ENCODE data around the gene AKAP6. TPM values are rescaled to one million over a fixed set of nuclear protein-coding genes. Genes with fewer than 3 reads are reported as not detected.

The AKAP6 gene
- total RNA-seq, 1 experiment from 2014 or later: 1.9 TPM

DNA sequence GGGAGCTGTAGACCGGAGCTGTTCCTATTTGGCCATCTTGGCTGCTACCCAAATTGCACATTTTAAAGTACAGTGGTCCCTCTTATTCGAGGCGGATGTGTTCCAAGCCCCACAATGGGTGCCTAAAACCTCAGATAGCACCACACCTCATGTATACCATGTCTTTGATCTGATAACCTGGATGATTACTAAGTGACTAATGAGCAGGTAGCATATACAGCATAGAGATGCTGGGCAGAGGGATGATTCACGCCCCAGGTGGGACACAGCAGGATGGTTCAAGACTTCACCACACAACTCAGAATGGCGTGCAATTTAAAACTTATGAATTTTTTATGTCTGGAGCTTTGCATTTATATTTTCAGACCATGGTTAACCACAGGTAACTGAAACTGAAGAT is 255.0 kb downstream of the AKAP6 start:
- H4K20me1 ChIP-seq (ENCODE audit: insufficient read depth): no peaks in the 10 kb centered on the region
- no peak overlapping the region for H3K27ac ChIP-seq (ENCODE audit: low read depth, low read length)
- H3K9me2 ChIP-seq (ENCODE audit: insufficient read depth): no peaks in the 10 kb centered on the region
- no peak for TF ChIP-seq TCF7L2 (IDR thresholded peaks at IDR 0.05; ENCODE audit: borderline replicate concordance, extremely low read depth, insufficient read depth, insufficient read length)
- TF ChIP-seq, protein P1, sequence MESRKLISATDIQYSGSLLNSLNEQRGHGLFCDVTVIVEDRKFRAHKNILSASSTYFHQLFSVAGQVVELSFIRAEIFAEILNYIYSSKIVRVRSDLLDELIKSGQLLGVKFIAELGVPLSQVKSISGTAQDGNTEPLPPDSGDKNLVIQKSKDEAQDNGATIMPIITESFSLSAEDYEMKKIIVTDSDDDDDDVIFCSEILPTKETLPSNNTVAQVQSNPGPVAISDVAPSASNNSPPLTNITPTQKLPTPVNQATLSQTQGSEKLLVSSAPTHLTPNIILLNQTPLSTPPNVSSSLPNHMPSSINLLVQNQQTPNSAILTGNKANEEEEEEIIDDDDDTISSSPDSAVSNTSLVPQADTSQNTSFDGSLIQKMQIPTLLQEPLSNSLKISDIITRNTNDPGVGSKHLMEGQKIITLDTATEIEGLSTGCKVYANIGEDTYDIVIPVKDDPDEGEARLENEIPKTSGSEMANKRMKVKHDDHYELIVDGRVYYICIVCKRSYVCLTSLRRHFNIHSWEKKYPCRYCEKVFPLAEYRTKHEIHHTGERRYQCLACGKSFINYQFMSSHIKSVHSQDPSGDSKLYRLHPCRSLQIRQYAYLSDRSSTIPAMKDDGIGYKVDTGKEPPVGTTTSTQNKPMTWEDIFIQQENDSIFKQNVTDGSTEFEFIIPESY (IDR thresholded peaks at IDR 0.05; ENCODE audit: extremely low read depth, insufficient replicate concordance, low read length): no peak
- TF ChIP-seq CEBPB (IDR thresholded peaks at IDR 0.05; ENCODE audit: low read depth): no peak
- TF ChIP-seq, protein P2, sequence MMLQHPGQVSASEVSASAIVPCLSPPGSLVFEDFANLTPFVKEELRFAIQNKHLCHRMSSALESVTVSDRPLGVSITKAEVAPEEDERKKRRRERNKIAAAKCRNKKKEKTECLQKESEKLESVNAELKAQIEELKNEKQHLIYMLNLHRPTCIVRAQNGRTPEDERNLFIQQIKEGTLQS (IDR thresholded peaks at IDR 0.05): no peak
- TF ChIP-seq, protein P3, sequence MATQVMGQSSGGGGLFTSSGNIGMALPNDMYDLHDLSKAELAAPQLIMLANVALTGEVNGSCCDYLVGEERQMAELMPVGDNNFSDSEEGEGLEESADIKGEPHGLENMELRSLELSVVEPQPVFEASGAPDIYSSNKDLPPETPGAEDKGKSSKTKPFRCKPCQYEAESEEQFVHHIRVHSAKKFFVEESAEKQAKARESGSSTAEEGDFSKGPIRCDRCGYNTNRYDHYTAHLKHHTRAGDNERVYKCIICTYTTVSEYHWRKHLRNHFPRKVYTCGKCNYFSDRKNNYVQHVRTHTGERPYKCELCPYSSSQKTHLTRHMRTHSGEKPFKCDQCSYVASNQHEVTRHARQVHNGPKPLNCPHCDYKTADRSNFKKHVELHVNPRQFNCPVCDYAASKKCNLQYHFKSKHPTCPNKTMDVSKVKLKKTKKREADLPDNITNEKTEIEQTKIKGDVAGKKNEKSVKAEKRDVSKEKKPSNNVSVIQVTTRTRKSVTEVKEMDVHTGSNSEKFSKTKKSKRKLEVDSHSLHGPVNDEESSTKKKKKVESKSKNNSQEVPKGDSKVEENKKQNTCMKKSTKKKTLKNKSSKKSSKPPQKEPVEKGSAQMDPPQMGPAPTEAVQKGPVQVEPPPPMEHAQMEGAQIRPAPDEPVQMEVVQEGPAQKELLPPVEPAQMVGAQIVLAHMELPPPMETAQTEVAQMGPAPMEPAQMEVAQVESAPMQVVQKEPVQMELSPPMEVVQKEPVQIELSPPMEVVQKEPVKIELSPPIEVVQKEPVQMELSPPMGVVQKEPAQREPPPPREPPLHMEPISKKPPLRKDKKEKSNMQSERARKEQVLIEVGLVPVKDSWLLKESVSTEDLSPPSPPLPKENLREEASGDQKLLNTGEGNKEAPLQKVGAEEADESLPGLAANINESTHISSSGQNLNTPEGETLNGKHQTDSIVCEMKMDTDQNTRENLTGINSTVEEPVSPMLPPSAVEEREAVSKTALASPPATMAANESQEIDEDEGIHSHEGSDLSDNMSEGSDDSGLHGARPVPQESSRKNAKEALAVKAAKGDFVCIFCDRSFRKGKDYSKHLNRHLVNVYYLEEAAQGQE (IDR thresholded peaks at IDR 0.05; ENCODE audit: low read depth): no peak
- TF ChIP-seq ELF1 (IDR thresholded peaks at IDR 0.05; ENCODE audit: borderline replicate concordance, low read depth): no peak
- TF ChIP-seq JUND (IDR thresholded peaks at IDR 0.05): no peak
- ATAC-seq: no peak
- H3K4me1 ChIP-seq (ENCODE audit: control insufficient read depth in 1 of 2, insufficient read depth in 2 of 2, low read length in 2 of 2): no peaks in the 10 kb centered on the region
- CTCF ChIA-PET: no interaction called here
- no TSS peak for BruUV-seq (replicated peaks)
- H3K4me2 ChIP-seq (ENCODE audit: low read length): no peak overlapping the region
- POLR2A ChIA-PET: no interaction called here
- H3K4me3 ChIP-seq (replicated peaks in 1 of 2; ENCODE audit: low read depth in 1 of 2, low read length in 2 of 2): no peak overlapping the region
- no peak for DNase-seq (ENCODE audit: low read depth, low spot score)
- H3K9ac ChIP-seq (ENCODE audit: low read length): no peak overlapping the region
- no peak overlapping the region for H2AFZ ChIP-seq (ENCODE audit: low read depth, low read length, poor library complexity, severe bottlenecking)
- H3K27me3 ChIP-seq (ENCODE audit: insufficient read depth, low read length): peaks cover 17% of the 10 kb centered on the region; the same call in 1 of the 2 replicates
- RAD21 ChIA-PET (ENCODE audit: low non-redundant PET in 1 of 2, low total read pairs in 2 of 2, uncharacterized antibody in 2 of 2, unreplicated experiment in 2 of 2): no interaction called here
- intact Hi-C loops (cut with micrococcal nuclease): no loop called here
- no peaks in the 10 kb centered on the region for H3K79me2 ChIP-seq (ENCODE audit: insufficient read depth, low read length)
- H3K9me3 ChIP-seq (ENCODE audit: control insufficient read depth in 1 of 2, insufficient read depth in 1 of 2, low read depth in 1 of 2, low read length in 2 of 2): no peaks in the 10 kb centered on the region
- no peaks in the 10 kb centered on the region for H3K36me3 ChIP-seq (ENCODE audit: control insufficient read depth in 1 of 2, insufficient read depth in 2 of 2, low read length in 2 of 2)
